PC-3 (cell line): ENCODE results near the gene ATRAID. TPM values are rescaled to one million over a fixed set of nuclear protein-coding genes. Genes with fewer than 3 reads are reported as not detected.

Source experiments
- ATAC-seq: fragments of 200-7000 bp; cut with Tn5 transposase; 2 replicates; pipeline ENCODE4 v1.9.1; 2020; ENCODE audit warnings: mild to moderate bottlenecking, moderate library complexity
- BruUV-seq: library from RNA; stranded (reverse); fragments of 400-500 nt; replicated peaks from 2 replicates; lab custom pipeline; 2021; lab: Mats Ljungman, UMichigan
- CTCF ChIA-PET: fragments of 300-600 bp; sonication (Branson Sonifier 250); formaldehyde crosslinking; loops from one replicate; lab custom pipeline; 2022; ENCODE audit warnings: antibody characterized with exemption; lab: Charles Lee
- POLR2A ChIA-PET: fragments of 300-600 bp; sonication (Branson Sonifier 250); formaldehyde crosslinking; loops from one replicate; lab custom pipeline; 2022; ENCODE audit warnings: antibody characterized with exemption; ENCODE audit not compliant: unreplicated experiment; lab: Charles Lee
- DNase-seq: peaks from one replicate; pipeline ENCODE4 v3.0.0-alpha.2; 2015
- H2AFZ ChIP-seq: fragments of 300-600 bp; sonication (generic); 2 replicates; pipeline ENCODE4 v1.6.0; 2016; ENCODE audit warnings: antibody characterized with exemption, low read length
- H3F3A ChIP-seq: fragments of 300-600 bp; sonication (generic); one replicate; pipeline ENCODE4 v1.6.0; 2017; ENCODE audit warnings: antibody characterized with exemption, low read length, control low read depth, mild to moderate bottlenecking; ENCODE audit not compliant: unreplicated experiment
- H3K27ac ChIP-seq: fragments of 300-600 bp; sonication (generic); 2 replicates; pipeline ENCODE4 v1.5.1; 2016; ENCODE audit warnings: mild to moderate bottlenecking, low read length
- H3K27me3 ChIP-seq: fragments of 300-600 bp; sonication (generic); 2 replicates; pipeline ENCODE4 v1.6.1; 2016; ENCODE audit warnings: low read length, mixed read lengths
- H3K36me3 ChIP-seq: fragments of 300-600 bp; sonication (generic); 2 replicates; pipeline ENCODE4 v1.6.1; 2016; ENCODE audit warnings: low read depth, mixed run types, low read length, mixed read lengths
- H3K4me1 ChIP-seq: fragments of 300-600 bp; sonication (generic); 2 replicates; pipeline ENCODE4 v1.5.1; 2016; ENCODE audit warnings: low read length; ENCODE audit not compliant: insufficient read depth
- H3K4me2 ChIP-seq: fragments of 300-600 bp; sonication (generic); 2 replicates; pipeline ENCODE4 v1.6.0; 2016; ENCODE audit warnings: low read length
- H3K4me3 ChIP-seq: fragments of 300-600 bp; sonication (generic); 2 replicates; pipeline ENCODE4 v1.5.1; 2016; ENCODE audit warnings: mild to moderate bottlenecking, low read length, mixed read lengths
- H3K79me2 ChIP-seq: fragments of 300-600 bp; sonication (generic); 2 replicates; pipeline ENCODE4 v1.6.1; 2017; ENCODE audit warnings: low read length, mixed read lengths
- H3K9ac ChIP-seq: fragments of 300-600 bp; sonication (generic); 2 replicates; pipeline ENCODE4 v1.6.0; 2016; ENCODE audit warnings: mild to moderate bottlenecking, low read length
- H3K9me2 ChIP-seq: fragments of 300-600 bp; sonication (generic); replicated peaks from 2 replicates; pipeline ENCODE4 v1.6.1; 2016; ENCODE audit warnings: mixed run types, low read length, mixed read lengths
- H3K9me3 ChIP-seq: fragments of 300-600 bp; sonication (generic); 2 replicates; pipeline ENCODE4 v1.6.1; 2016; ENCODE audit warnings: low read length, mixed read lengths
- H4K20me1 ChIP-seq: fragments of 300-600 bp; sonication (generic); 2 replicates; pipeline ENCODE4 v1.6.1; 2016; ENCODE audit warnings: low read length, mixed read lengths
- CTCF ChIP-seq: fragments of 300-600 bp; sonication (generic); conservative IDR thresholded peaks from 2 replicates; pipeline ENCODE4 v1.5.1; 2017; ENCODE audit warnings: antibody characterized with exemption, low read depth, mild to moderate bottlenecking, low read length
- EZH2 ChIP-seq: fragments of 300-600 bp; sonication (generic); IDR thresholded peaks from one replicate; pipeline ENCODE4 v1.6.1; 2017; ENCODE audit warnings: antibody characterized with exemption, mild to moderate bottlenecking, low read length; ENCODE audit not compliant: unreplicated experiment
- EZH2phosphoT487 ChIP-seq: fragments of 300-600 bp; sonication (generic); IDR thresholded peaks from 2 replicates; pipeline ENCODE4 v1.6.1; 2018; ENCODE audit warnings: mild to moderate bottlenecking, antibody characterized with exemption, low read length, borderline replicate concordance
- intact Hi-C: fragments of 100-400 bp; cut with micrococcal nuclease; formaldehyde crosslinking; loops from 2 replicates; pipeline ENCODE4 v1.9.0; 2023
- total RNA-seq: library from RNA; depleted of rRNA; stranded (reverse); fragments of >200 nt; gene quantifications from 2 replicates; pipeline ENCODE4 v1.2.3, GENCODE V29; 2014

ATRAID gene
- total RNA-seq, 1 experiment from 2014 or later, result 111 TPM

- no peaks in the 10 kb centered on the region for H4K20me1 ChIP-seq
- no peak overlapping the region for H3K27ac ChIP-seq
- ChIA-PET POLR2A (interaction anchor here (0.6 kb wide), 1 partner anchor 112 kb away, joined by 11 read pairs; no protein-coding TSS in a partner anchor), CTCF (no interaction called here)
- intact Hi-C loops, result no loop called here
- H3K4me3 ChIP-seq, result no peak overlapping the region
- H3K36me3 ChIP-seq, result peaks cover 33% of the 10 kb centered on the region; the same call in 1 of the 2 replicates
- no TSS peak for BruUV-seq
- H3F3A ChIP-seq, result no peaks in the 10 kb centered on the region
- H2AFZ ChIP-seq, result no peak overlapping the region
- no peak overlapping the region for H3K4me2 ChIP-seq
- H3K9ac ChIP-seq, result no peak overlapping the region
- no peaks in the 10 kb centered on the region for H3K9me3 ChIP-seq
- no peaks in the 10 kb centered on the region for H3K27me3 ChIP-seq
- DNase-seq (no peak), ATAC-seq (no peak)
- H3K79me2 ChIP-seq, result no peaks in the 10 kb centered on the region
- no peaks in the 10 kb centered on the region for H3K4me1 ChIP-seq
- no peak for TF ChIP-seq CTCF
- no peaks in the 10 kb centered on the region for H3K9me2 ChIP-seq
Measured at GRCh38 chr2:27202854-27203253, 9.0 kb upstream of the ATRAID start.

GRCh38 chr2:27203741-27204140 lies 8.1 kb upstream of the ATRAID start:
- Histone ChIP-seq H3K27me3 (no peaks in the 10 kb centered on the region), H3K4me2 (no peak overlapping the region), H4K20me1 (no peaks in the 10 kb centered on the region), H3K4me1 (no peaks in the 10 kb centered on the region), H2AFZ (no peak overlapping the region), H3K9ac (no peak overlapping the region), H3K27ac (no peak overlapping the region), H3F3A (no peaks in the 10 kb centered on the region), H3K9me3 (no peaks in the 10 kb centered on the region), H3K9me2 (no peaks in the 10 kb centered on the region), H3K4me3 (no peak overlapping the region), H3K79me2 (peaks cover 5% of the 10 kb centered on the region; the same call in 1 of the 2 replicates), H3K36me3 (peaks cover 33% of the 10 kb centered on the region; the same call in 1 of the 2 replicates)
- intact Hi-C loops, result no loop called here
- no peak for ATAC-seq
- CTCF ChIA-PET, result no interaction called here
- no TSS peak for BruUV-seq
- TF ChIP-seq EZH2 (no peak), CTCF (no peak), EZH2phosphoT487 (no peak)
- DNase-seq, result no peak
- POLR2A ChIA-PET, result interaction anchor here (0.6 kb wide), 1 partner anchor 112 kb away, joined by 11 read pairs; no protein-coding TSS in a partner anchor

GRCh38 chr2:27204566-27204965 lies 7.3 kb upstream of the ATRAID start:
- ChIA-PET CTCF (no interaction called here), POLR2A (no interaction called here)
- DNase-seq, result no peak
- peaks cover 9% of the 10 kb centered on the region; the same call in 1 of the 2 replicates for H3K79me2 ChIP-seq
- no peaks in the 10 kb centered on the region for H3F3A ChIP-seq
- no peak overlapping the region for H3K4me3 ChIP-seq
- H3K9me3 ChIP-seq, result no peaks in the 10 kb centered on the region
- H3K27ac ChIP-seq, result no peak overlapping the region
- ATAC-seq, result no peak
- no peak overlapping the region for H3K4me2 ChIP-seq
- TF ChIP-seq EZH2 (no peak), CTCF (no peak), EZH2phosphoT487 (no peak)
- H3K27me3 ChIP-seq, result no peaks in the 10 kb centered on the region
- H3K9ac ChIP-seq, result no peak overlapping the region
- intact Hi-C loops, result no loop called here
- H3K36me3 ChIP-seq, result peaks cover 33% of the 10 kb centered on the region; the same call in 1 of the 2 replicates
- no peak overlapping the region for H2AFZ ChIP-seq
- BruUV-seq, result no TSS peak
- H3K9me2 ChIP-seq, result no peaks in the 10 kb centered on the region
- H3K4me1 ChIP-seq, result peaks cover under 1% of the 10 kb centered on the region; the same call in 1 of the 2 replicates
- no peaks in the 10 kb centered on the region for H4K20me1 ChIP-seq
